ENCODE data around the gene ZBTB46.
"Not testable (repeated sequence)": the region's sequence is repeated elsewhere in the genome, so short reads cannot be mapped to it uniquely, and the experiment has no call there.

ZBTB46 gene

DNA sequence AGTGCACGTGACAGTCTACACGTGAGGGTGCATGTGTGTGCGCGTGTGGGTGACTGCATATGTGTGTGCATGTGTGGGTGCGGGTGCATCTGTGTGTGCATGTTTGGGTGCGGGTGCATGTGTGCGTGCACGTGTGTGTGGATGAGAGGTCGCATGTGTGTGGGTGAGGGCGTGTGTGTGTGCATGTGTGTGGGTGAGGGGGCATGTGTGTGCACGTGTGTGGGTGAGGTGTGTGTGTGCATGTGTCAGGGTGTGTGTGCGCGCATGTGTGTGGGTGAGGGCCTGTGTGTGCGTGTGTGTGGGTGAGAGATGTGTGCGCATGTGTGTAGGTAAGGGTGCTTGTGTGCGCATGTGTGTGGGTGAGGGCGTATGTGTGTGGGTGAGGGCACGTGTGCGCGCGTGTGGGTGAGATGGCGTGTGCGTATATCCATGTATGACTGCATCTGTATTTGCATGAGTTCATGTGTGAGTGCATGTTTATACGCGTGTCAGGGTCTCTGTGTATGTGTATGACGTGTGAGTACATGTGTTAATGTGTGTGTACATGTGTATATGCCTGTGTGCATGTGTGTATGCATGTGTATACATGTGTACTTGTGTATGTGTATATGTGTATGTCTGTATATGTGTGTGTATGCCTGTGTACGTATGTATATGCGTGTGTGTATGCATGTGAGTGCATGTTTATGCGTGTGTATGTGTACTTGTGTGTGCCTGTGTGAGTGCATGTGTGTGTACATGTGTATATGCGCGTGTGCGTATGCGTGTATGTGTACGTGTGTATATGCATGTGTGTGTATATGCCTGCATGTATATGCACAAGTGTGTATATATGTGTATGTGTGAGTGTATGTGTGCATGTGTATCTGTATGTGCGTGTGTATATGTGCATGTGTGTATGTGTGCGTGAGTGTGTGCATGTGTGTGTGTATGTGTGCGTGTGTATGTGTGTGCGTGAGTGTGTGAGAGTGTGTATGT is 98.7 kb downstream of the ZBTB46 start:
- DNase-seq: no peak

DNA sequence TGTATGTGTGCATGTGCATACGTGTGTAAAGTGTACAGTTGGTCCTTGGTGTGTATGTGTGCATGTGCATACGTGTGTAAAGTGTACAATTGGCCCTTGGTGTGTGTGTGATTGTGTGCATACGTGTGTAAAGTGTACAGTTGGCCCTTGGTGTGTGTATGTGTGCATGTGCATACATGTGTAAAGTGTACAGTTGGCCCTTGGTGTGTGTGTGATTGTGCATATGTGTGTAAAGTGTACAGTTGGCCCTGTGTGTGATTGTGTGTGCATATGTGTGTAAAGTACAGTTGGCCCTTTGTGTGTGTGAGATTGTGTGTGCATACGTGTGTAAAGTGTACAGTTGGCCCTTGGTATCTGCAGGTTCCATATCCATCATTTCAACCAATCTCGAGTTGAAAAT is 99.7 kb downstream of the ZBTB46 start:
- DNase-seq: no peak

DNA sequence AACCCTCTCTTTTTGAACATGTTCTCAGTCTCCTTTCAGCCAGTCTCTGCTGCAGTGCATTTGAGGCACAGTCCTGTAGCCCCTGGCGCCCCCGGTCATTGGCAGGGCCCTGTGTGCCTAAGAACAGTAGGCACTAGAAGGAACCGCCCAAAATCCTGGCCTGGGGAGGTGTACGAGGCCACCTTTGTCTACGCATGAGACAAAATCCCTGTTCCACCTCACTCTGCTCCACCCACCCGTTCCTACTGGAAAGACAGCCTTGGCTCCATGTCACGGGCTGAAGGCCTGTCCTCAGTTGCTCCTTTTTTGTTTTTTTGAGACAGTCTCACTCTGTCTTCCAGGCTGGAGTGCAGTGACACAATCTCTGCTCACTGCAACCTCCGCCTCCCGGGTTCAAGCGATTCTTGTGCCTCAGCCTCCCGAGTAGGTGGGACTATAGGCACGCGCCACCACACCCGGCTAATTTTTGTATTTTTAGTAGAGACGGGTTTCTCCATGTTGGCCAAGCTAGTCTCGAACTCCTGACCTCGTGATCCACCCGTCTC is 100.8 kb downstream of the ZBTB46 start:
- not testable (repeated sequence) for DNase-seq

DNA sequence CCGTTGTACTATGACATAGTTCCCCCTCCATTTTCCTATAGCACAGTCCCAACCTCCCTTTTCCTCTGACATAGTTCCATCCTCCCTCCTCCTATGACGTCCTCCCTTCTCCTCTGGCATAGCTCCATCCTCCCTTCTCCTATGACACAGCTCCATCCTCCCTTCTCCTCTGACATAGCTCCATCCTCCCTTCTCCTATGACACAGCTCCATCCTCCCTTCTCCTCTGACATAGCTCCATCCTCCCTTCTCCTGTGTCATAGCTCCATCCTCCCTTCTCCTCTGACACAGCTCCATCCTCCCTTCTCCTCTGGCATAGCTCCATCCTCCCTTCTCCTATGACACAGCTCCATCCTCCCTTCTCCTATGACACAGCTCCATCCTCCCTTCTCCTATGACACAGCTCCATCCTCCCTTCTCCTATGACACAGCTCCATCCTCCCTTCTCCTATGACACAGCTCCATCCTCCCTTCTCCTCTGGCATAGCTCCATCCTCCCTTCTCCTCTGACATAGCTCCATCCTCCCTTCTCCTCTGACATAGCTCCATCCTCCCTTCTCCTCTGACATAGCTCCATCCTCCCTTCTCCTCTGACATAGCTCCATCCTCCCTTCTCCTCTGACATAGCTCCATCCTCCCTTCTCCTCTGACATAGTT is 108.0 kb downstream of the ZBTB46 start:
- DNase-seq: not testable (repeated sequence)

DNA sequence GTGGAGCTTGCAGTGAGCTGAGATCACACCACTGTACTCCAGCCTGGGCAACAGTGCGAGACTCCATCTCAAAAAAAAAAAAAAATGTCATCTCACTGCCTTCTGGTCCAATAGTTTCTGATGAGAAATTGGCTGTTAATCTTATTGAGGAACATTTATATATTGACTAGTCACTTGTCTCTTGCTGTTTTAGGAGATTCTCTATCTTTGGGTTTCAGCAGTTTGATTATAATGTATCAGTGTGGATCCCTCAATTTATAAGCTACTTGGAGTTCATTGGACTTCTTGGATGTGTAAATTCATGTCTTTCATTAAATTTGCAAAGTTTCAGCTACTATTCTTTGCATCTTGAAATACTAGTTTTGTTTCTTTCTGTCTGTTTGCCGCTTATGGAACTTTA is 112.1 kb downstream of the ZBTB46 start:
- DNase-seq: no peak

DNA sequence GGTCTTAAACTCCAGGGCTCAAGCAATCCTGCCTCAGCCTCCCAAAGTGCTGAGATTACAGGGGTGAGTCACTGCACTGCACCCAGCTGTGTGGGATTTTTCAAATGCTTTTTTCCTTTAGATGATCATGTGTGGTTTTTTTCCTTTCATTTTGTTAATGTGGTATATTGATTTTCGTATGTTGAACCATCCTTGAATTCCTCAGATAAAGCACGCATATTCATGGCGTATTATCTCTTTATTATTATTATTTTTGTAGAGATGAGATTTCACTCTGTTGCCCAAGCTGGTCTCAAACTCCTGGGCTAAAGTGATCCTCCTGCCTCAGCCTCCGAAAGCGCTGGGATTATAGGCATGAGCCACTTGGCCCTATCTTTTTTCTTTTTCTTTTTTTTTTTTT is 116.2 kb downstream of the ZBTB46 start:
- DNase-seq: no peak

DNA sequence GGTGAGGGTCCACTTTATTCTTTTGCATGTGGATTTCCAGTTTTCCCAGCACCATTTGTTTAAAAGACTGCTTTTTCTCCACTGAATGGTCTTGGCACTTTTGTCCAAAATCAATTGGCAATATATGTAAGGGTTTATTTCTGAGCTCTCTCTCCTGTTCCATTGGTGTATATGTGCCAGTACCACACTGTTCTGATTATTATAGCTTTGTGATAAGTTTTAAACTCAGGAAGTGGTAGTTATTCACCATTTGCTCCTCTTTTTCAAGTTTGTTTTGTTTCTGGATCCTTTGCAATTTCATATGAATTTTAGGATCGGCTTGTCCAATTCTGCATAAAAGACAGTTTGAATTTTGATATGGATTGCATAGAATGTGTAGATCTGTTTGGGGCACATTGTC is 118.9 kb downstream of the ZBTB46 start:
- no peak for DNase-seq

DNA sequence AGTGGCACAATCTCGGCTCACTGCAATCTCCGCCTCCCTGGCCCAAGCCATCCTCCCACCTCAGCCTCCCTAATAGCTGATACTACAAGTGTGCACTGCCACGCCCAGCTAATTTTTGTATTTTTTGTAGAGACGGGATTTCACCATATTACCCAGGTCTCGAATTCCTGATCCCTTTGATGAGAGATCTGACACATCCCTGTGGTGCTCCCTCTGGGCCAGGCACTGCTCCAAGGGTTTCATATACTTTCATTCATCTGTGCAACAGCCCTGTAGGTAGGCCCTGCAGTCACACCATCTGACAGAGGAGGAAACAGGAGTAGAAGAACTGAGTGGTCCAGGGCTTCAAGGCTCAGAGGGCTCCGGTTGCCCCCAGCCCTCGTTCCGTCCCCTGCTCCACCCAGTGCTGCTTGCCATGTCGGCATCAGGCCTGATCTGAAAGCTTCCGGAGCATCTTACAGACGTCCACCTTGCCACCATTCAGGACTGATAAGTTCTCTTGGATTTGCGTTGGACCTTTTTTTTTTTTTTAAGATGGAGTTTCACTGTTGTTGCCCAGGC is 119.9 kb downstream of the ZBTB46 start:
- DNase-seq: no peak

DNA sequence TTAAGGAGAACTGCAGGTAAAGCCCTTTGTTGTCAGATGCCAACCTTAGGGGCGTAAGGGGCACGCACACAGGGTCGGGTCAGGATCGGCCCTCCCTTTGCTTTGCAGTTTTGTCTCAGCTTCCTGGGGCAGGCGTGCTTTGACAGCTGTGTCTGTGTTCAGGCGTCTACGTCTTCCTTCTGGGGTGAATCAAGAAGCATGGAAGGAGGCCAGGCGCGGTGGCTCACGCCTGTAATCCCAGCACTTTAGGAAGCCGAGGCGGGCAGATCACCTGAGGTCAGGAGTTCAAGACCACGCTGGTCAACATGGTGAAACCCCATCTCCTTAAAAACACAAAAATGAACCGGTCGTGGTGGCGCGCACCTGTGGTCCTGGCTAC is 121.9 kb downstream of the ZBTB46 start:
- DNase-seq: no peak

DNA sequence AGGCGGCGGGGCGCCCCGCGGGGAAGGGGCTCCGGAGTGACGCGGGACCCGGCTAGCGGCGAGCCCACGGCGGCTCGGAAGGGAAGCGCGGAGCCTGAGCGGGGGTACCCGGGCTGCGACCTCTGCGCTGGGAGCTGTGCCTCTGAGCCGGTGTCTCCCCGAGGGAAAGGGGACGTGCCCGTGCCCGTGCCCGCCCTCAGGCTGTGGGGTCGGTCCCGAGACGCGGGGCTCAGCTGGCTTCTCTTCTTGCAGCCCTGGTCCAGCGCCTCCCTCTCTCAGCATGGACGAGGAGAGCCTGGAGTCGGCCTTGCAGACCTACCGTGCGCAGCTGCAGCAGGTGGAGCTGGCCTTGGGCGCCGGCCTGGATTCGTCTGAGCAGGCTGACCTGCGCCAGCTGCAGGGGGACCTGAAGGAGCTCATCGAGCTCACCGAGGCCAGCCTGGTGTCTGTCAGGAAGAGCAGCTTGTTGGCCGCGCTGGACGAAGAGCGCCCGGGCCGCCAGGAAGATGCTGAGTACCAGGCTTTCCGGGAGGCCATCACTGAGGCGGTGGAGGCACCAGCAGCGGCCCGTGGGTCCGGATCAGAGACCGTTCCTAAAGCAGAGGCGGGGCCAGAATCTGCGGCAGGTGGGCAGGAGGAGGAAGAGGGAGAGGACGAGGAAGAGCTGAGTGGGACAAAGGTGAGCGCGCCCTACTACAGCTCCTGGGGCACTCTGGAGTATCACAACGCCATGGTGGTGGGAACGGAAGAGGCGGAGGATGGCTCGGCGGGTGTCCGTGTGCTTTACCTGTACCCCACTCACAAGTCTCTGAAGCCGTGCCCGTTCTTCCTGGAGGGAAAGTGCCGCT is 122.5 kb downstream of the ZBTB46 start:
- DNase-seq: peak; percentile 41

DNA sequence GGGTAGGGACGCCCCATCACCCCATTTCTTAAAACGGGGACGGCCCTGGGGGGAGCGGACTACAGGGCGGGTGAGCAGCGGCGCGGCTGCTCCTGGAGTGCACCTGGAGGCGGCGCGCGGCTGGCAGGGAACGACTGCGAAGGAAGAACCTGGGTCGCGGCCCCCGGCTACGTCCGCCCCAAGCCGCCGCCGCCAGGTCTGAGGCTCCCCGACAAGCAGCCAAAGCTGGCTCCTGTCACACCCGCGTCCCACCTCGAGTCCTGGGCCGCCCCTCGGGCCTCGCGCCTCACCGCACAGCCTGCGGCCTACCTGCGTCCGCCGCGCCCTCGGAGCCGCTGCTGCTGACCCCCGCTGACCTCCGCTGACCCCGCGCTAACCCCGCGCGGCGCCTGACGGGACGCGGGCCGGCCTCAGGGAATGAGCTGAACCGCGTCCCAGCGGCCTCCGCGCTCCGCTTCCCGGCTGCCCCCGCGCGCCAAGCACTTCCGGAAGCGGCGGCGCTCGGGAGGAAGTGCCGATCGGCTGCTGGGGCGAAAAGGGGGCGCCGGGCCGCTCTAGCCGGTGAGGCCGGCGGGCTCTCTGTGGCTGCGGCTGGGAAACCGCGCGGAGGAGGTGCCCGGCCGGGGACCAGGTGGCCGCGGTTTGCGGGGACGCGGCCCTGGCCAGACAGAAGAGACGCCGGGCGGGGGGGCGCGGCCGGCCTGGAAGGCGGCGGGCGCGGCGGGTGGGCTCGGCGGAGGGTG is 123.3 kb downstream of the ZBTB46 start, which contains the start of the genes ARFRP1 and ZGPAT:
Gene ARFRP1 (minus strand): TSS at position 419 of the 743 bp plus-strand sequence. CDS start 885 bp downstream, outside the sequence.
Gene ZGPAT (plus strand): TSS at position 482 of the 743 bp plus-strand sequence. CDS start 542 bp downstream, outside the sequence.
- peak; percentile 89 for DNase-seq

DNA sequence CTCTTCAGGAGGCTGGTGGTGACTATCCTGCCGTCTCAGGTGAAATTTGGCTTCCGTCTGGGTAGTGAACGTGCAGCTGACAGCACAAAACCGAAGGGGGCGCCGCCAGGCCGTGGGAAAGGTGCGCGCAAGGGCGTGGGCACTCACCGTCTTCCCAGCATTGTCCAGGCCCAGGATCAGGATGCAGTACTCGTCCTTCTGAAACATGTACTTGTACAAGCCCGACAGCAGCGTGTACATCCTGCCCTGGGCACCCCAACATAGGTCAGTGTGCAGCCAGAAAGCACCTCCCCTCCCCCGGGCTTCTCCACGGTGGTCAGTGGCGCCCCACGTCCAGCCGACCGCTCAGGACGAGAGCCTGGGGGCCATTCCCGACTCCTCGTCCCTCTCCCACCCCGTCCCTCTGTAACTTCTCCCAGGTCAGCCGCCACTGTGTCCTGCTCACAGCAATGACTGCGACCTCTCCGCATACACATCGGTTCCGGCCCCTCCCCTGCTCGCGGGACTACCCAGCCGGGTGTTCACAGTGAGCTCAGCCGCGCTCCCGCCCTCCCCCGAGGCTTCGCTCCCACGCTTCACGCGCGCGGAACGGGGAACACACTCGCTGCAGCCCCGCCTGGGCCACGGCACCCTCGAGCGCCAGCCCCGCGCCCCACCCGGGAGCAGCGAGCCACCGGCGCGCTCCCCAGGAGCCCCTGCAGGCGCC is 124.1 kb downstream of the ZBTB46 start:
- DNase-seq: peak; percentile 62

DNA sequence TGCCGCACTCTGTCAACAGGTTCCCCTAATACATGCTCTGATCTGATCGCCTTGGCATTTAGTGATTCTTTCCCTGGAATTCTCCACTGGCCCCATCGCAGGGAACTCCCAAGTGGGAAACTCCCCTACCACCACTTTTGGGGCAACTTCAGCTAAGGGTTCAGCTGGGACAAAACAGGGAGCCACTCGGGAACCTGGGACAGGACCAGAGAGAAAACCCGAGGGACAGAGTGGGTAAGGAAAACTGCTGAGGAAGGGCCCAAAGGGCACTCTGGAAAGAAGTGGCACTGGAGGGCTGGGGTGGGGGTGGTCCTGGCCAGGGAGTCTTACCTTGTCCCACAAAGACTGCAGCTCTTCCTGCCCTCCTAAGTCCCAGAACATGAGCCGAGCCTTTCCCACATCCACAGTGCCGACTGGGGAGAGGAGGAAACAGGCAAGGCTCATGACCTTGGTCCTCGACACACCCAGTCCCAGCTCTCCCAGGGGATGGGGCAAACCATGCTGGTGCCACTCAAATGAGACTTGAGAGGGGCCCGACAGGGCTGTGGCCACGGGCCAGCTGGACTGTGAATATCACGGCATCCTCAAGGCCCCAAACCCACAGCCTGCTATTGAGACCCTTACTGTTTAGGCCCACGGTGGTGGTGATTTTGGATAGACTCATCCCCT is 124.9 kb downstream of the ZBTB46 start:
- no peak for DNase-seq

DNA sequence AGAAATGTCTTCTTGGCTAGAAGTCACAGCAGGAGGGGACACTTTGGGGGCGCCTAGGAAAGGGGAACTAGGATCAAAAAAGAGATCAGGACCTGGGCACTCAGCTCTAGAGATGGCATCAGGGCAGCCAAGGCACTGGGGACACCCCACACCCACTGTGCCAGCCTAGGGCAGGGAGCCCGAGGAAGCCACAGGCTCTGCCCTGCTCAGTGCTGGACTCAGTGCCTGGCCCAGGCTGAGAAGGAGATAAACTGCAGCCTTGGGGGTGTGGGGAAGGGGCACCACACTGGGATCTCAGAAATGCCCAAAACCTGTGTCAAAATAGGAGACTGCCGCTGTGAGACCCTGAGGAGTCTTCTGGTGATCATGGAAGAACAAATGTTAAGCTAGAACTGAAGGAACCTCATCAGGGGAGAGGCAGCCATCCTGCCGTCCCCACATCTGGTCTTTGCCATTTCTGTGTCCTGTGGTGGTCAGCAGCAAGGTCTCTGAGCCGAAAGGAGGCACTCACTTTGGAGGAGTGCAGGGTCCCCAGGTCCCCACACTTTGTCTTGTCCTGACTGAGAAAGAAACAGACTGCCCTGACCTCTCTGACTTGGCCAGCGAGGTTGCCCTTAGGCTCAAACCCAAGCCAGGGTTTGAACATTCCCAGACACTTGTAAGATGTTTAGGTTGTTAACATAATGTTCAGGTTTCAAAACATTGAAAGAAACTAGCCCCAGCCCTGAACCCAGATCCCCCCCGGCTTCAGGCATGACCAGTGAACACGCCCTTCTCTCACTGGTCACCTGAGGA is 125.6 kb downstream of the ZBTB46 start:
- DNase-seq: no peak

DNA sequence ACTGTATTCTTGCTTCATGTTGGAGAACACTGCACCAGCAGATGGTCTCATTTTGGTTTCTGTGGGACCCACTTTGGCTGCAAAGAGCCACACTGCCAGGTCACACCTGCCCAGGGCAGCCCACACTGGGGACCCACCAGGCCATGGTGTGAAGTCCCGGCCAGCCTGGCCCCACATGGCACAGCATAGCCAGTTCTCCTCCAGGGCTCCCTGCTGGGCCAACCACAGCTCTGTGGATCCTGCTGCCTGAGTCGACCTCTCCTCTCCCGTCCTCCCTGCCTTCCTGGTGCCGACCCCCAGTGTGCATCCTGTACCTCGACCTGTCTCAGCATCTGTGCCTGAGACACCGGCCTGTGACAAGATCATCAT is 126.3 kb downstream of the ZBTB46 start:
- peak; percentile 29 for DNase-seq

DNA sequence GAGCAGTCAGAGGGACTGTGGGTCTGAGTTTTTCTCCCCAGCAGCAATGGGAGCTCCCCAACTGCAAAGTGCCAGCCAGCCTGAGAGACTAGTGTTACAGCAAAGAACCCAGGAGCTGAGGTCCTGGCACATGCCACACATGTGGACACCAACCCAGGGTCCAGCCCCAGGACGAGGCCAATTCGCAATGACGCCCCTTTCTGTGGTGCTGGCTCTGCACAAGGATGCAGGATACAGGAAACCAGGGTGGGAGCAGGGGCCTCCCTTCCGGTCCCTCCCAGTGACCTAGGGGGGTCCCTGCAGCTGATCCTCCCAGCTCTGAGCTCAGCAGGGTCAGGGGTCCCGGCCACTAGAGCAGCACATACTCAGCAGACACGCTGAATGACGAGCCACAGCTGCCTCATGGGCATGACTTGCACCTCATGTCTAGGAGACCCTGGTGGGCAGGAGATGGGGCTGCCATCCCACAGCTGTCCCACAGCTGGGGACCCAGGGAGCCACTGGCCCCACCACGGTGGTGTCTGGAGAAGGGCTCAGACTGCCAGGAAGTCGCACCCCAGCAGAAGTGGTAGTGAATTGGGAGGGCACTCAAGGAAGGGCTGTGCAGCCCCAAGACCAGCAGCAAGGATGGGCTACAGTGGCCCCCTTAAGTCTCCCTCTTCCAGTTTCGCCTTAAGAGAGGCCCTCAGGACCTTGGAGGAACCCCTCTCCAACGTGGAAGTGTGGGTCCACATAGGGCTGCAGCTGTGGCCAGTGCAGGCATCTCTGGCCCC is 126.9 kb downstream of the ZBTB46 start:
- no peak for DNase-seq

DNA sequence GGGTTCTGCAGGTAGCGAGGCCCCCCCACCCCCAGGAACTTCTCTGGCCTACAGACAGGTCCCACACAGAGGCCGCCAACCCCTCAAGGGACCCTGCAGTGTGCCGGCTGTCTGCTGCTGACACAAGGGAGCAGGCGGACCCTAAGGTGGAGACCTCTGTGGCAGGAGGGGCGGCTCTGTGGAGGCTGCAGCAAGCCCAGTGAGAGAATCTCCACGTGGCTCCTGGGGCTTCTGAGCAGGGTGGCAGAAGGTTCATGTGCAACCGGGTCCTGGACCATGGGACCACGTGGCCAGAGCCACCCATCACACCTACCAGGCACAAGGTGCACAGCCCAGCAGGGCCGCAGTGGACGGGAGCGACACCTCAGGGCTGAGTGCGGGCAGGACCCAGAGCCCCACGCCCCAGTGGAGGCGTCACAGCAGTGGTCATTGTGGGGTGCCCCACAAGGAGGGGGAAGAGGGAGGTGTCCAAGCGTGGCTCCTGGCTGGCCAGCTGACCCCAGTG is 127.5 kb downstream of the ZBTB46 start:
- peak; percentile 29 for DNase-seq

DNA sequence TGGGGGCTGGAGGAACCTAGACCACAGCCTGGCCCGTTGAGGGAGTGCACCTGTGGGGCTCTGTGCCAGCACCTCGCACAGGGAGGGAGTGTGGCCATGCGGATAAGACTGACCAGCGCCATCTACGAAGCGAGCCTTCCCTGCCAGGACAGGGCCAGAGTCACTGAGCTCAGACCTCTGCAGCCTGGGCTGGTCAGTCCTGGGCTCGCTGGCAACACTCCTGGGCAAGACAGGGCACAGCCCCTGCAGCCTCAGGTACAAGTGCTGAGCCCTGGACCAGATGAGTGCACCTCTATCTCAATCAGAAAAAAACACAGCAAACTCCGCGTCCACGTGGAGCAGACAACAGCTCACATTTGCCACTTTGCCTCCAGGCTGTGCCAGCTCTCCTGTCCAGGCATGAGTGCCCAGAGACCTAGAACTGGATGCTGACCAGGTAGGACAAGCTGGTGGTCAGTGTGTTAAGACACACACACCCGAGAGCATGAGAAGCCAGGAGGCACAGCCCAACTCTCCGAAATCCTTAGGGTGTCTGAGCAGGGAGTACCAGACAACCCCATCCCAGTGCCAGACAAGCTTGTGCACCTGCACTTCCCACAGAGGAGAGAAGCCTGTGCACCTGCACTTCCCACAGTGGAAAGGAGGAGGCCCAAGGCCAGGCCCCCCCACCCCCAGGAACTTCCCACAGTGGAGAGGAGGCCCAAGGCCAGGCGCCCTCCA is 128.2 kb downstream of the ZBTB46 start:
- no peak for DNase-seq

Data from activated CD4-positive, CD25-positive, alpha-beta regulatory T cell treated with anti-CD3 and anti-CD28 coated beads, Interleukin-2, amount 50 U/mL, for 72 hours (primary cell).